IPS-18c (cell line): ENCODE data around the gene CENPA.
A peak's percentile ranks its signal among the peaks of the same experiment; 100 is the strongest.
"Not testable (repeated sequence)": the region's sequence is repeated elsewhere in the genome, so short reads cannot be mapped to it uniquely, and the experiment has no call there.

Source experiments
- H3K4me3 ChIP-seq: 2 replicates; pipeline ENCODE4 v1.7.0; 2013; ENCODE audit warnings: low read depth, mild to moderate bottlenecking, low read length, moderate library complexity; ENCODE audit not compliant: insufficient read depth
- H3K9me3 ChIP-seq: one replicate; pipeline ENCODE4 v1.6.1; 2013; ENCODE audit warnings: mild to moderate bottlenecking, low read length, moderate library complexity; ENCODE audit not compliant: control insufficient read depth, insufficient read depth

CENPA gene

DNA sequence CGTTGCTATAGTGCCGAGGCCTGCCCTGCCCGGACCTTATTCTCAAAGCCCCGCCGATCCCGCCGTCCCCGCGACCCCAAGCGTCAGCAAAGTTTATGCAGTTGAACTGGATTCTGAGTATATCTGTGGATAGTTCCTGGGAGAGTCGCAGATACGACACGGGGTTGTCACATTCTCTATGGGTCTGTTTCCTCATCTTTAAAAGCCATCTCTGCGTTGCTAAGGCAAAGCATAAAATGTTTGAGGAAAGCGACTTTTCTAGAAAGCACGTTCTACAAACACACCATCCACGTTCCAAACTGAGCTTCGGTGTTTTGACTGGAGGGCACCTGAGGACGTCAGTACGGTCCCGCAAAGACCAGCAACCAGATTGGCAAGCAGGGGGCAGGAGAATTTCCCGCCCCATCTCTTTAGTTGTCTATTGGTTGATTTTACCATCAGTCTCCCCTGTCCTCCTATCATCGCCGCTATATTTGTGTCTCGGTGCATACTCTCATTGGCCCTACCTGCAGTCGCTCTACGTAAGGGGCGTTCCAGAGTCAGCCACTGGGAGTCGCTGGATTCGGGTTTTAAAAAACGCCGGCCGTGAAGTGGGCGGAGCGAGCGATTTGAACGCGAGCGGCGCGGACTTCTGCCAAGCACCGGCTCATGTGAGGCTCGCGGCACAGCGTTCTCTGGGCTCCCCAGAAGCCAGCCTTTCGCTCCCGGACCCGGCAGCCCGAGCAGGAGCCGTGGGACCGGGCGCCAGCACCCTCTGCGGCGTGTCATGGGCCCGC is at the start of gene CENPA:
Gene CENPA (plus strand): TSS at position 626 of the 776 bp plus-strand sequence. CDS start 141 bp downstream, at position 767.
- Histone ChIP-seq H3K4me3 (peak within 1 kb of the TSS; percentile 73), H3K9me3 (no peaks in the 10 kb centered on the region)

DNA sequence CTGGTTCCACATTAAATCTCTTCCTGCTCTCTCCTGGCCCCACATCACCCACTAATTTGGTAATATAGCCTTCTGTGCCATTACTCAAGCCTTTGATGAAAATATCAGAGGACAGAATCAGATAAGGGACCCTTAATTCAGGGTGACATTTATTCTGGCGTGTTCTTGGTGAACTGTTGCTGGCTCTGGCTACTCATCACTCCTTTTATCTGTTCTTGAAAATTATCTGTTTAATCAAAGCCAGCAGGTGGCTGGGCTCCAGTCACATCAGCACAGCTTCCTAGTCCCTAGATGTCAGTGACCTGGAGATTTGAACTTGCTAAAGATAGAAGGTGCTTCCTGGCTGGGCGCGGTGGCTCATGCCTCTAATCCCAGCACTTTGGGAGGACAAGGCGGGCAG is 48.6 kb upstream of the CENPA start:
- H3K9me3 ChIP-seq = no peaks in the 10 kb centered on the region
- H3K4me3 ChIP-seq = no peak overlapping the region

DNA sequence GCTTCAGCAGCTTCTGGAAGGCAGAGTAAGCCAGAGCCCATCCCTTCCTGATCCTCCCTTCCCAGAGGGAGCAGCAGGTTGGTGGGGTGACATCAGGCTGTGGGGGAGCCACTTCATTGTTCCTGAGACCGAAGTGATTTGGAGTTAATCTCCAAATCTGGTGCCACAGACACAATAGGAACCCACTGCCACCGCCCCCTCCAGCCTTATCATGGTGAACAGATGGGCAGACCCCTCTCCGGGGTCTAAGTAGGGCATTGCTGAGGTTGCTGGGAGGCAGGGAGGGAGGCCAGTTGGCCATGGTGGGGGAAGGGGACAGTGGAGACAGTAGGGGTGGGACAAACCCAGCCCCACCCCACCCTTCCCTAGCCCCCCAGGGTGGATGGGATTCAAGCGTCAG is 47.4 kb upstream of the CENPA start:
- H3K4me3 ChIP-seq = no peak overlapping the region
- H3K9me3 ChIP-seq = no peaks in the 10 kb centered on the region

DNA sequence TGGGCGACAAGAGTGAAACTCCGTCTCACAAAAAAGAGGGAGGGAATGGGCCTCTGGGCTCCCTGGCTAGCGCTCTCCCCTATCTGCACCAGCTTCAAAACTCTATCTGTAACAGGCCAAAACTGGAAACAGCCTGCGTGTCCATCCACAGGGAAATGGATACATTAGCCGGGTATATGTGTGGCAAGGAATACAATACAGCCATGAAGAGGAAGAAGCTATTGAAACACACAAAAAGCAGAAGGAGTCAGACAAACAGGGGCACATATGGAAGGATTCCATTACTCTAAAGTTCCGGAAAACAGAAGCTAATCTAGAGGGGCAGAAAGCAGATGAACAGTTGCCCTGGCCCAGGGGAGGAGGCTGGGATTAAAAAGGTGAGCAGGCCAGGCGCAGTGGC is 46.3 kb upstream of the CENPA start:
- Histone ChIP-seq H3K4me3 (no peak overlapping the region), H3K9me3 (no peaks in the 10 kb centered on the region)

DNA sequence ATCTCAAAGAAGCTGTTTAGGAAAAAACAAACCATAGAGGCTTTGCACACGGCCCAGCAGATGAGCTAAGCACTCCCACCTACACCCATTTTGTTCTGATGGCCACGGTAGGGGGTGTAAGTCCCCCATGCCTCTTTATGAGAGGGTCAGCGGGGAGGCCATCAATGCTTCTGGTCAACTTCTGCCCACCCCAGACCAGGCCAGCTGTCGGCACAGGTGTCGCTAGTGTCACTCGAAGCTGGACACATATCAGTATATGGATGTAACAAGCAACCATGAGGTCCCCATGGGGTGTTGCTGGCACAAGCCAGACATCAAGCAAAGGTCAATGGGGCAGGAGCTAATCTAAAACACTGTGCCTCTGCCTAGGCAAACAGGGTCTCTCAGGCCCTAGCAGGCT is 45.5 kb upstream of the CENPA start:
- no peak overlapping the region for H3K4me3 ChIP-seq
- no peaks in the 10 kb centered on the region for H3K9me3 ChIP-seq

DNA sequence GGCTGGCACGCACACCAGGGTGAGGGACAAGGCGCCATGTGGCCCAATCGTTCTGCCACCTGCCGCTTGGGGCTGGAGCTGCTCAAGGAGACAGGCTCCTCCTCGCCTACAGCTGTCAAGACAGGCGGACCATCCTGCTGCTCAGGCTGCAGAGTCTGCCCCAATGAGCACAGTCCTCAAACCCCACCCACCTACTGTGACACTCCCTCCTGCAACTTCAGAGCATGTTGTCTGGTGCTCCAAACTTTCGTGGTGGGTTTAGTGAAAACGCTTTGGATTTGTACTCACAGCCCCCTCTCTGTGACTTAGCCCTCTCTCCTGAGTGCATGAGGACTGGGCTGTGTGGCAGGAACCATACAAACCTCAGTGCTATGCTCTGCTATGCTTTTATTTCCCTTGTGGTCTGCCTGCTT is 45.0 kb upstream of the CENPA start:
- Histone ChIP-seq H3K4me3 (no peak overlapping the region), H3K9me3 (no peaks in the 10 kb centered on the region)

DNA sequence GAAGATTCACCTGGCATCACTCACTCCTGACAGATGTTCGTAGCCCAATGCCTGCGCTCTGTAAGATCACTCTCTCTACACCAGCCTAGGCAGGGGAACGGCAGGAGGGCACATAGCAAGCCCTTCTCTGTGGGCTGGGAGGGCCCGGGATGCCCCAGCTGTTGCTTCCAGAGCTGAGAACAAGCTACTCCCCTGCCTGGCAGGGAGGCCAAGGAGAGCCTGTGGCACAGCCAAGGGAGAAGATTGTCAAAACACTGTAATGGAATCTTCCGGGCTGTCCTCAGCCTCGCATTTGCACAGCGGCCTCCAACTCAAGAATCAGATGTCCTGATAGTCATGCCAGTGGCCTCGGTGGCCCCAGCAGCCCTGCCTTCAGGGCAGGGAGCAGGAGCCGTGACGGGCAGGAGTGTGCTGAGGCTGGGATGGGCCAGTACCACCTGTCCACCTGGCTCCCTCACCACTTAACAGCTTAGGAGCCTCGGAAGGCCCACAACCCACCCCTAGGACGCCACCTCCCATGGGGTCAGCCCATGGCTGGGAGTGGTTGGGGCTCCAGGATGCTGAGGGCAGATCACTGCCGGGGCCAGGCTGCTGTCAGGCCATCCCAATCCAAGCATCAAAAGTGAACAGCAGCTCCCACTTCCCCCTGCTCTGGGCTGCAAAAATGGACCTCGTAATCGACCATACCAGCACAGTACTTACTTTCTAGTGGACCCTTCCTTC is 43.6 kb upstream of the CENPA start:
- no peak overlapping the region for H3K4me3 ChIP-seq
- no peaks in the 10 kb centered on the region for H3K9me3 ChIP-seq

DNA sequence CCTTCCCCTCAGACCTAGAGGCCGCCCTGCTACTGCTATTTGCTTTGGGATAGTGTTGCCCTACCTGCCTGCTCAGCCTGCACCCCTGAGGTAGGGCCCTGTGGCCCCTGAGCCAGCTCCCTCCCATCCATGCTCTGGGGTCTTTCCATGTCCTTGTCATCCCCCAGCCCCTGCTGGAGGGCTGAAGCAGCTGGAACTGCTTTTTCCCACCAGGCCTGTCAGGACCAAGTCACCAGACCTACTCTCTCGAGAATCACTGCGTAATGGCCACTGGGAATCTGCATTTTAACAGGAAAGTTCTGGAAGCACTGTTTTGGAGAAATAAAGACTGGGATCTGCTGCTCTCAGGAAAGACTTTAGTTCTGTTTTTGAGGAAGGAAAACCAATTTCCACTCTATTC is 42.0 kb upstream of the CENPA start:
- H3K9me3 ChIP-seq = no peaks in the 10 kb centered on the region
- no peak overlapping the region for H3K4me3 ChIP-seq

DNA sequence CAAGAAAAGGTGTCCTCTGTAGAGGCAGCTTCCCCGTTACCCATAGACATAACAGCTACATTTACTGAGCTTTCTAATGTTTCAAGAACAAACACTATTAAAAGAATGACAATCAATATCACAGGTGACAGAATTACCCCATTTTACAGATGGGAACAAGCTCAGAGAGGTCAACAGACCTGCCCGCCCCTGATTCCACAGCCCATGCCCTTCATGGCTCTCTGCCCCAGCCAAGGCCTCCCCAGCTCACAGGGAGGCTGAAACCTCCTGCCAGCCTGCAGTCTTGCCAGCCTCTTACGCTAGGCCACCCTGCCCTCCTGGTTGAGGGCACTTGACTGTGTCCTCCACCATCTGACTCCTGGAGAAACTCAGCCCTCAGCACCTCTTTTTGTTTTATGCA is 40.9 kb upstream of the CENPA start:
- no peaks in the 10 kb centered on the region for H3K9me3 ChIP-seq
- H3K4me3 ChIP-seq = no peak overlapping the region

DNA sequence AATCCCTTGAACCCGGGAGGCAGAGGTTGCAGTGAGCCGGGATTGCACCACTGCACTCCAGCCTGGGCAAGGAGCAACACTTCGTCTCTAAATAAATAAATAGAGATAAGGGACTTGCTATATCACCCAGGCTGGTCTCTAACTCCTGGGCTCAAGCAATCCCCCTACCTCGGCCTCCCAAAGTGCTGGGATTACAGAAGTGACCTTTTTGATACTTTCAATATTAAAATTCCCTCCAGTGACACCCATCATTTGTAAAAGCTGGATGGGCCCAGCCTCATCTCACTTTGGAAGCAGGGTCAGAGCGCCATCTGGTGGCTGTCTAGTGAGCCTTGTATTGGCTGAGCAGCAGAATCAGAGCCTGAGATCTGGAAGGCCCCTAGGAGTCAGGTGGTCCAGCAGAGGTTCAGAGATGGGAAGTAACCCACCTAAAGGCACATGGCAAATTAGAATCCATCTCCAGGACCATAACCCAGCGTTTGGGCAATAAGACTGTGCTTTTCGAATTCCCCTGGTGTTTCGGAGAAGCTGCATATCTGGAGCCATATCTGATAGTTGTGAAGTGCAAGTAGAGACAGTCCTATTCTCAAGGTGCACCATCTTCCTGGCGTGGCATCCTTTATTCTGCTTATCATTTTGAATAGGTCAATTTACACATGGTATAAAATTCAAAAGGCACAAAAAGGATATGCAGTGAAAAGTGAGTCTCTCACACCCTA is 40.1 kb upstream of the CENPA start:
- Histone ChIP-seq H3K9me3 (no peaks in the 10 kb centered on the region), H3K4me3 (no peak overlapping the region)

DNA sequence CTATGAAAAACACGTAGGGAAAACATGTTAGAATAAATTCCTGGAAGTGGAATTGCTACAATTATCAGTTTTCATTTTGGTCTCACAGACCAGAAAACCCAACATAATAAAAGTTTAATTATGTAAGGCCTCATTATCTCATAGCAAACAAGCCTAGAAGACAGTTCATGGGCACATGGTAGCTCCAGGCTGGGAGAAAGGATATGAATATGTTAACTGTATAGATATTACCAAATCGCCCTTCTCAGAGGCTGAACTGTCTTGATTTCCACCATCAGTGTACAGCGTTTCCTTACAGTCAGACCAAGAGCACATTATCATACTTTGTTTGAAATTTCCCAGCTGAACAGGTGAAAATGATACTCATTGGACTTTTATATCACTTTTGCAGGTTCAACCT is 38.9 kb upstream of the CENPA start:
- Histone ChIP-seq H3K9me3 (peaks cover 4% of the 10 kb centered on the region), H3K4me3 (no peak overlapping the region)

DNA sequence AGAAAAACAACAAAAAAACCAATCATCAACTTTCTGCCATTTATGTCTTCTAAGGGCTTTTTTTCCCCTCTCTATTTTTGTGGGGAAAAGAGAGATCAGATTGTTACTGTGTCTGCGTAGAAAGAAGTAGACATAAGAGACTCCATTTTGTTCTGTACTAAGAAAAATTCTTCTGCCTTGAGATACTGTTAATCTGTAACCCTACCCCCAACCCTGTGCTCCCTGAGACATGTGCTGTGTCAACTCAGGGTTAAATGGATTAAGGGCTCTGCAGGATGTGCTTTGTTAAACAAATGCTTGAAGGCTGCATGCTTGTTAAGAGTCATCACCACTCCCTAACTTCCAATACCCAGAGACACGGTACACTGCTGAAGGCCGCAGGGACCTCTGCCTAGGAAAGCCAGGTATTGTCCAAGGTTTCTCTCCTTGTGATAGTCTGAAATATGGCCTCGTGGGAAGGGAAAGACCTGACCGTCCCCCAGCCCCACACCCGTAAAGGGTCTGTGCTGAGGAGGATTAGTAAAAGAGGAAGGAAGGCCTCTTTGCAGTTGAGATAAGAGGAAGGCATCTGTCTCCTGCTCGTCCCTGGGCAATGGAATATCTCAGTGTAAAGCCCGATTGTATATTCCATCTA is 36.0 kb upstream of the CENPA start:
- not testable (repeated sequence) for H3K4me3 ChIP-seq, H3K9me3 ChIP-seq

DNA sequence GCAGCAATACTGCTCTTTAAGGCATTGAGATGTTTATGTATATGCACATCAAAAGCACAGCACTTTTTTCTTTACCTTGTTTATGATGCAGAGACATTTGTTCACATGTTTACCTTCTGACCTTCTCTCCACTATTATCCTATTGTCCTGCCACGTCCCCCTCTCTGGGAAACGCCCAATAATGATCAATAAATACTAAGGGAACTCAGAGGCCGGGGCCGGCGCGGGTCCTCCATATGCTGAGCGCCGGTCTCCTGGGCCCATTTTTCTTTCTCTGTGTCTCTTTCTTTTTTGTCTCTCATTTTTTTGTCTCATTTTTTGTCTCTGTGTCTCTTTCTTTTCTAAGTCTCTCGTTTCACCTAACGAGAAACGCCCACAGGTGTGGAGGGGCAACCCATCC is 35.4 kb upstream of the CENPA start:
- not testable (repeated sequence) for H3K4me3 ChIP-seq, H3K9me3 ChIP-seq

DNA sequence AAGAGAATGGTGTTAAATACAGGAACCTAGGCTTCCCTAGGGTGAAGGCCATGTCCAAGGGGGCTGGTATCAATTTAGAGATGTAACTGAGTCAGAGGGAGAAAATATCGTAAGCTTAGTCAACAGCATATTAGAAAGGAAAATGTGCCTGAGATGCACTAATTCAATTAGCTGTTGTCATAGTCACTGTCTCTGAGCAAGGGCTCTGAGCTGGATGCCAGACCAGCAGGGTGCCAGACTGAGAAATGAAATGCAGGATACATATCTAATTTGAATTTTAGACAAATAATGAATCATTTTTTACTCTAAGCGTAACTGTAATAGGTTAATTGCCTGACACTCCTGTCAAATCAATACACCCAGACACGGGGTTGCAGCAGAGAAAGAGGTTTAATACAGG is 33.2 kb upstream of the CENPA start:
- Histone ChIP-seq H3K9me3 (peaks cover 4% of the 10 kb centered on the region), H3K4me3 (no peak overlapping the region)

DNA sequence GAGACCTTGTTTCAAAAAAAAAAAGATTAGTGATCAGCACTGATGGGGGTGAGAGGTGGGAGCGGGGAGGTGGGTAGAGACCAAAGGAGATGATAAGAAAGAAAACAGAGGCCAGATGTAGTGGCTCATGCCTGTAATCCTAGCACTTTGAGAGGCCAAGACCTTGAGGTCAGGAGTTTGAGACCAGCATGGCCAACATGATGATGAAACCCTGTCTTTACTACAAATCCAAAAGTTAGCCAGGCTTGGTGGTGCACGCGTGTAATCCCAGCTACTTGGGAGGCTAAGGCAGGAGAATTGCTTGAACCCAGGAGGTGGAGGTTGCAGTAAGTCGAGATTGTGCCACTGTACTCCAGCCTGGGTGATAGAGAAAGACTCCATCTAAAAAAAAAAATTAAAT is 31.3 kb upstream of the CENPA start:
- H3K9me3 ChIP-seq = peaks cover 4% of the 10 kb centered on the region

DNA sequence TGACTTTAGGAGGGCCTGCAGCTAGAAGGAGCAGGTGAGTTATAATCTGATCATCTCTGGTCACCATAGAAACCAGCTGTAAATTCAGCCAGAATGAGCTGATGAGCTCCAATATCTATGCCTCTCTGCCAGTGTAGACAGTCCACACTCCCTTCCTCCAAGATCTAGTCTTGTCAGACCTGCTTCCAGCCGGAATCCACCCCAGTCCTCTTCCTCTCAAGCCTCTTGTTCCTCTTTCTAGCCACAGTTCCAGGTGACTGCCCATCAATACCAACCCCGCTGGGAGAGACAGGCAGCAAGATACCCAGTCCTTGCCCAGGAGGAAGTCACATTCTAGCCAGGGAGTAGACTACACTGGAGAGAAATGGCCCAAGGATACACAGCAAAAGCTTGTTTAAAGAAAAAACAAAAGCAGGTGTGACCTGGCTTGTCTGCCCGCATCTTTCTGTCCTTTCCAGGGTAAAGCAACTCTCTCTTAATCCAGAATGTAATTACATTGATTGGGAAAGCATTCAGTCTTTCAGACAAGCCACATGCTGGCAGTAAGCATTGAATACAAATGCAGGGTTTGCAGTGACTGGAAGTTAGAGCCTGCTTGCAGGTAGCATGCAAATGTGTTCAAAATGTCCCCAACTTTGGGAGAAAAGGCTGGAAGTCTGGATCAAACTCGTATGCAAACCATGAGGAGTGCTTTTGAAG is 30.7 kb upstream of the CENPA start:
- H3K9me3 ChIP-seq = peaks cover 4% of the 10 kb centered on the region
- no peak overlapping the region for H3K4me3 ChIP-seq

More for the DNA sequence above, 31.3 kb upstream of the CENPA start:
- H3K4me3 ChIP-seq = no peak overlapping the region

DNA sequence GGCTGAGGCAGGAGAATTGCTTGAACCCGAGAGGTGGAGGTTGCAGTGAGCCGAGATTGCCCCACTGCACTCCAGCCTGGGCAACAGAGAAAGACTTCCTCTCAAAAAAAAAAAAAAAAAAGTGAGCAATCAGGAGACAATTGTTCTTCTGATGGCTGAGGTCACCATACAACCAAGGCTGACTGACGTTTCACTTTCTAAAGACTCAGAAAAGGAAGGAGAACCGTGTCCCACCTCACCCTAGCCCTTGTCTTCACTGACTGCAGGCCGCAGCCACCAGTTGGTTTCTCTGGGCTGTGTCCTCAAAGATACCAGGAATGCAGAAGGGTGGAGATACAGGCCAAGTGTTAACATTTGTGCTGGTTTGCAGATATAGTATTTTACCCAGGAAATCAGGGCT is 29.5 kb upstream of the CENPA start:
- Histone ChIP-seq H3K4me3 (no peak overlapping the region), H3K9me3 (peaks cover 4% of the 10 kb centered on the region)
